GM21526 (cell line): ENCODE measurements around the gene RAP2B.
"Not testable (repeated sequence)": the region's sequence is repeated elsewhere in the genome, so short reads cannot be mapped to it uniquely, and the experiment has no call there.

Experiments used
- ATAC-seq: cut with Tn5 transposase; IDR thresholded peaks from one replicate; pipeline ENCODE4 v1.9.1; 2021; ENCODE audit warnings: moderate library complexity; ENCODE audit not compliant: unreplicated experiment, low FRiP score

The RAP2B gene

DNA sequence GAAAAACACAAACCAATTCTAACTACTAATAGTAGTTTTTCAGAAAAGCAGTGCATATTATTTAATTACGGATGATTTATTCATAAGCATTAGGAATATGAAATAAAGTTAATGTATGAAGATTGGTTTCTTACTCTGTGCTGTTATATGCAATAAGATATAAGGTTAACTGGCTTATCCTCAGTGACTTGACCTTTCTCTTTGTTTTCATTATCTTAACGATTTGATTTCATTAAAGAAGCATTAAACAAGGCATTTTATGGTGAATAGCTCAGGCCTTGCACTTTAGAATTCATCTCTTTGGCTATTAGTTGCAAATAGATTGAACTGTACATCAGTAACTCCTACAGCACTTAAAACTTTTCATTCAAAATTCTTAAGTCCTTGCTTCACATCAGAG lies 28.9 kb downstream of the RAP2B start:
- ATAC-seq = no peak

- no peak for ATAC-seq
These were observed 30.3 kb downstream of the RAP2B start for GRCh38 chr3:153192327-153192726.

GRCh38 chr3:153193786-153194476 lies 31.9 kb downstream of the RAP2B start:
- ATAC-seq = not testable (repeated sequence)

- no peak for ATAC-seq
These were observed 33.4 kb downstream of the RAP2B start for GRCh38 chr3:153195349-153195879.

GRCh38 chr3:153209596-153209995 lies 47.6 kb downstream of the RAP2B start:
- ATAC-seq = no peak

GRCh38 chr3:153210146-153210545 lies 48.1 kb downstream of the RAP2B start:
- ATAC-seq = no peak

GRCh38 chr3:153210660-153211059 lies 48.6 kb downstream of the RAP2B start:
- no peak for ATAC-seq

- ATAC-seq = no peak
These were observed 53.5 kb downstream of the RAP2B start for GRCh38 chr3:153215497-153215896.

DNA sequence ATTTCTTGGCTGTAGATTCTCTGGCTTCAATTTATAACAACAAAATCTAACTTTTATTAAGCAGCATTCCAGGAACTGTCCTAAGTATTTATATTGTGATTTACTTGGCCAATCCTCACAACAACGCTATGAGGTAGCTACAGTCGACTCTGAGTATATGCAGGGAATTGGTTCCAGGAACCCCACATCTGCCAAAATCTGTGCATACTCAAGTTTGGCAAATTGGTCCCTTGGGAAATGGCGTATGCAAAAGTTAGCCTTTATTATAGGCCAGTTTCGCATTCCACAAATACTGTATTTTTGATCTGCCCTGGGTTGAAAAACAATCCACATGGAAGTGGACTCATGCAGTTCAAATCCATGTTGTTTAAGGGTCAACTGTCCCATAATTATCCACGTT lies 53.9 kb downstream of the RAP2B start:
- no peak for ATAC-seq

DNA sequence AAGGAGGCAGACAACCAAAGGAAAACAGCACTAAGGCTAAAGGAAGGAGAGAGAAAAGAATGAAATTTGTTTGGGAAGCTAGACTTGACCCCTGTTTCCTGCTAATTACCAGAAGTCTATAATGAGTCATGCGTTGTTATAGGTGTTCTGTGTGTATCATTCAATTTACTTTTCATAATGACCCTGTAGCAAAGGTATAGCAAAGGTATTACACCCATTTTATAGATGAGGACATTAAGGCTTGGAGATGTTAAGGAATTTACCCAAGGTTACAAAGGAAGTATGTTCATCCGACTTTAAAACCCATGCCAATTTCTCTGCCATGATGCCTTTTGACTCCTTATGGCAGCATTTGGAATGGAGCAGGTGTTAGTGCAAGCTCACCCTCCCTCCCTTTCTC lies 54.9 kb downstream of the RAP2B start:
- ATAC-seq = no peak

- no peak for ATAC-seq
These were observed 57.1 kb downstream of the RAP2B start for GRCh38 chr3:153219146-153219545.
